ENCODE measurements around the gene CLEC3A.

Gene CLEC3A

GRCh38 chr16:78028018-78028417, 5.7 kb downstream of the CLEC3A start:
- no peak overlapping the region for H3K27ac ChIP-seq
- TF ChIP-seq CTCF (IDR thresholded peaks at IDR 0.05) (no peak), ZFX (IDR thresholded peaks at IDR 0.05; ENCODE audit: borderline replicate concordance) (no peak)

- TF ChIP-seq ZFX (IDR thresholded peaks at IDR 0.05; ENCODE audit: borderline replicate concordance), result no peak
- TF ChIP-seq CTCF (IDR thresholded peaks at IDR 0.05), result no peak
Measured at GRCh38 chr16:78034530-78034929, 12.2 kb downstream of the CLEC3A start.

GRCh38 chr16:78035012-78035411, 12.7 kb downstream of the CLEC3A start:
- H3K27ac ChIP-seq, result no peak overlapping the region

More at GRCh38 chr16:78034530-78034929, 12.2 kb downstream of the CLEC3A start:
- H3K27ac ChIP-seq, result no peak overlapping the region

GRCh38 chr16:78040396-78040795, 18.0 kb downstream of the CLEC3A start:
- no peak overlapping the region for H3K27ac ChIP-seq
- TF ChIP-seq CTCF (IDR thresholded peaks at IDR 0.05) (no peak), ZFX (IDR thresholded peaks at IDR 0.05; ENCODE audit: borderline replicate concordance) (no peak)

More at GRCh38 chr16:78035012-78035411, 12.7 kb downstream of the CLEC3A start:
- TF ChIP-seq CTCF (IDR thresholded peaks at IDR 0.05), result no peak
- TF ChIP-seq ZFX (IDR thresholded peaks at IDR 0.05; ENCODE audit: borderline replicate concordance), result no peak

GRCh38 chr16:78045865-78046581, 23.7 kb downstream of the CLEC3A start:
- TF ChIP-seq ZFX (IDR thresholded peaks at IDR 0.05; ENCODE audit: borderline replicate concordance) (no peak), CTCF (IDR thresholded peaks at IDR 0.05) (peak; percentile 24; the same call in 1 of the 2 replicates)
- H3K27ac ChIP-seq, result no peak overlapping the region

GRCh38 chr16:78048319-78048718, 26.0 kb downstream of the CLEC3A start:
- TF ChIP-seq ZFX (IDR thresholded peaks at IDR 0.05; ENCODE audit: borderline replicate concordance) (no peak), CTCF (IDR thresholded peaks at IDR 0.05) (no peak)
- no peak overlapping the region for H3K27ac ChIP-seq

- H3K27ac ChIP-seq, result no peak overlapping the region
- TF ChIP-seq ZFX (IDR thresholded peaks at IDR 0.05; ENCODE audit: borderline replicate concordance), result no peak
- TF ChIP-seq CTCF (IDR thresholded peaks at IDR 0.05), result no peak
Measured at GRCh38 chr16:78050734-78051400, 28.5 kb downstream of the CLEC3A start.

All from 22Rv1 (cell line).